IPS-NIHi11 (cell line): ENCODE results near the gene TMEM232.
"Not testable (repeated sequence)": the region's sequence is repeated elsewhere in the genome, so short reads cannot be mapped to it uniquely, and the experiment has no call there.

Source experiments
- DNase-seq: peaks from one replicate; pipeline ENCODE4 v3.0.0; 2012; ENCODE audit warnings: mixed read lengths, low spot score

Gene TMEM232

DNA sequence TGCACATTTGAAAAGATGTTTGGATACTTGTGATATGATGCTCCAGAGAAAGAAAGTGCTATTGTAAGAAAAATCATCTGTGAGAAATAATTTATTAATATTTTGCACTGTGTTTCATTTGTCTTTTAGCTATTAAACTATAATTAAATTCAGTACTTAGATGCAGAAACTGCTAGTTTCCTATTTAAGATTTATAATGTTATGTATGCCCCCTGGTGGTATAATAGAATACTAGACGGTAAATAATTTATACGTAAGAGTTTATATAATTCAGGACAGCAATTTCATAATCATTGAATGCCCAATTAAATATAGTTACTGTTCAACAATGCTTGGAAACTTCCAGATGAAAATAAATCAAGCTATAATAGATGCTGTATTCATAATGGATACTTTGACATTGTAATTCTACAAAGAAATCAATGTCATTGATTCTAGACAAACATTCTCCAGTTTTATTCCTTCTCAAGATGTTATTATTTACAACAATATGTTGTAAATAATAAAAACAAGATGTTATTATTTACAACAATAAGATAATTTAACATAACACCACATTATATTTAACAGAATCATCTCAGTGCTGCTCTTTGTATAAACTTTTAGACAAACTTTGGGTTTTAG lies 101.0 kb downstream of the TMEM232 start:
- DNase-seq = no peak

GRCh38 chr5:110623874-110624273 lies 102.6 kb downstream of the TMEM232 start:
- no peak for DNase-seq

- no peak for DNase-seq
Measured at GRCh38 chr5:110618941-110619340, 107.5 kb downstream of the TMEM232 start.

GRCh38 chr5:110616009-110616408 lies 110.5 kb downstream of the TMEM232 start:
- no peak for DNase-seq

DNA sequence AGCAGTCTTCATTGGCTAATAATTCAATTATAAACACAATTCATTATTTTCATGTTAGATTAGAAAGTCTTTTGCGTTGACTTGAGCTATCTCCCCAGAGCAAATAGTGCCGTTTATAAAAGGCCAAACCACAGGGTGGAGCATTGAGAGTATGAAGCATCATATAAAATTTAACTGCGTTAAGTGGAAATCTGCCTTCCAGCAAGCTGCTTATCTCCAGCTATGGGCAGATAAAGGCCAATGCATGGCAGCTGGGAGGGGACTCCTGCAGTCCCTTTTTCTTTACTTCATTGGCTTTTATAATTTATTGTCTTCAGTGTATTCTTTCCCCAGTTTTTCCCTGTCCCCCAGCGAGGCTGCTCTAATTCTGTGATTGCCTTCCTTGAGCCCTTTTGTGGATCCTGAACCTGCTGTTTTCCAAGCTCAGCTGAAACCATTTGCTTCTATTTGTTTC lies 113.7 kb downstream of the TMEM232 start:
- no peak for DNase-seq

DNA sequence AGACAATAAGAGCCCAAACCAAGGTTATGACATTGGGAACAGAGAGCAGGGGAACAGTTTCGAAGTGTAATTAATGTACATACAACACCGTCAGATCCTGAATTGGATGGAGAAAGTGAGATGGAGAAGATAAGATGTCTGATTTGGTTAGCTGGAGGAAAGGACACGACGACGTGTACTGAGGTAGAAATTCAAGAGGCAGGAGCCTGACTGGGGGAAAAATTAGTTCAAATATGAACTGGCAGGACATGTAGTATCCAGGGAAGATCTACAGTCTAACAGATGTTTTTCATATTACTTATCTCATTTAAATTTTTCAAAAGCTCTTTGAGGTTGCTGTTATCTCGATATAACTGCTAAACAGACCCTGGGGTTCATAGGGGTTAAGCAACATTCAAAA lies 114.7 kb downstream of the TMEM232 start:
- DNase-seq = no peak

DNA sequence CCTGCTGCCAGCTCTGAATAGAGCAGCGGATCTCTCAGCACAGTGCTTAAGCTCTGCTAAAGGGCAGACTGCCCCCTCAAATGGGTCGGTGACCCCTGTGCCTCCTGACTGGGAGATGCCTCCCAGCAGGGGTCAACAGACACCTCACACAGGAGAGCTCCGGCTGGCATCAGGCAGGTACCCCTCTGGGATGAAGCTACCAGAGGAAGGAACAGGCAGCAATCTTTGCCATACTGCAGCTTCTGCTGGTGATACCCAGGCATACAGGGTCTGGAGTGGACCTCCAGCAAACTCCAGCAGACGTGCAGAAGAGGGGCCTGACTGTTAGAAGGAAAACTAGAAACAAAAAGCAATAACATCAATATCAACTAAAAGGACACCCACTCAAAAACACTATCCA lies 131.6 kb downstream of the TMEM232 start:
- DNase-seq = no peak

DNA sequence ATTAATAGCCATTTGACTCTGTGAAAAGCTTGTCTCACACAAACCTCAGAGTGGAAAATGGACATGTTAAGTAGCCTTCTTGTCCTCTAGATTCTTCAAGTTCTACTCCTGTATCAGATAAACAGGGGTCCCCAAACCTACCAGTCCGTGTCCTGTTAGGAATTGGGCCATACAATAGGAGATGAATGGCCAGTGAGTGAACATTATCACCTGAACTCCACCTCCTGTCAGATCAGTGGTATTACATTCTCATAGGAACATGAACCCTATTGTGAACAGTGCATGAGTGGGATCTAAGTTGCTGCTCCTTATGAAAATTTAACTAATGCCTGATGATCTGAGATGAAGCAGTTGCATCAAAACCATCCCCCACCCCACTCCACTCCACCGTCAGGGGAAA lies 136.3 kb downstream of the TMEM232 start:
- peak; percentile 14 for DNase-seq

DNA sequence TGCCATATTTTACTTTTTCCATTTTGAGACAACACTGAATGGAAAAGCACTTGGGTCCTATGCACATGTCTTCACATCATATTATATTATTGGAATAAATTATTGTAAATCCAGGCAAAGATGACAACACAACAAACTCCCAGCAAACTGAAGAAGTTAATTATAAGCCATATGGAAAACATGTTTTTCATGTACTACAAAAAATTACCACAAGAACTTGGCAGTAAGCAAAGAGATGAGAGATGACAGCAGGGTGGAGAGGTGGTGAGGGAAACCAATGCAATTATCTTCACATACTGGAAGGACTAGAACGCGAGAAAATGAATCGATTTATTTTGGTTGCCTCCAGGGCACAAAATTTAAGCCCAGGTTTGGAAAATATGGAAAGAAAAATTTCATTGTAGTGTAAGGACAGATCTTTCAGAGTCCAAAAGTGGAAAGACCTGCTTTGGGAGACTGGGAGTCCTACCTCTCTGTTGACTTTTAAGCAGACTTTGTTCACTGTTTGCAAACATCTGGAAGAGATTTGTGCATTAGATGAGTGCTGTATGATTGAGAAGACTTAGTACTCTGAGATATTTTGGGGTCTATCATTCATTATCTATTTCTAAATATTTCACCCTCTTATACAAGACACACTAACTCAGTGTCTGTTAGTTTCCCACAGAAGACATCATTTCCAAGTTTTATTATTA lies 138.0 kb downstream of the TMEM232 start:
- DNase-seq = no peak

- DNase-seq = no peak
Measured at GRCh38 chr5:110580625-110581024, 145.8 kb downstream of the TMEM232 start.

DNA sequence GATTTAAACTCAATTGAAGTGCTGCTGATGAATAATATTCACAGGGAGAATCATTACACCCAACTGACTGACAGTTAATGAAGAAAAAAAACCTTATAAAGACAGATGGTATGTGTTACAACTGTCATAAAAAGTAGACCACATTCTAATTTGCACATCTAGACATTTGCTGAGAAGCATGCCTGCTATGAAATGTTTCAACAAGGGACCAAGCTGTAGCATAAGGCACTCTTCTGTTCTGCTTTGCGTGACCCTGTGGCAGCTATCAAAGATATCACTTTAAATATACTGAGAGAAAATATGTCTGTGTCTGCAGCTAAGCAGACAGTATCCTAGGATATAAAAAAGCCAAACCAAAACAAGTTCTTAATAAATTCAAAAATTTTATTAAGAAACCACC lies 153.7 kb downstream of the TMEM232 start:
- DNase-seq = no peak

DNA sequence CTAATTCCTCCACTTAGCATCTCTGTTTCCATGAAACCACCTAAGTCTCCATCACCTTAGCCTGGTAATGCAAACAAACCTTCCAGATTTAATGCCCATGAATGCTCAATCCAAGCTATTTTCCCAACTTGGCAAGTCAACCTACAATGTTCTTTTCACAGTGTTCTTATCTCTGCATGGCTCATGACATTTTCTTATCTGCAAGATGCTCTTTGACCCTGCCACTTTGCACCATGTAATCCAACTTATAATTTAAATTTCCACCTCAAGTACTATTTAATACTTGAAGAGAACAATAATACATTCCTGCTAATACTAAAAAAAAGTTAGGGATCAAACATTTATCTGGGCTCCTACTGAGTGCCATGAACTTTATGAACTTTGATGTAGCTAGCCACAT lies 164.3 kb downstream of the TMEM232 start:
- DNase-seq = no peak

- no peak for DNase-seq
Measured at GRCh38 chr5:110561510-110561909, 165.0 kb downstream of the TMEM232 start.

DNA sequence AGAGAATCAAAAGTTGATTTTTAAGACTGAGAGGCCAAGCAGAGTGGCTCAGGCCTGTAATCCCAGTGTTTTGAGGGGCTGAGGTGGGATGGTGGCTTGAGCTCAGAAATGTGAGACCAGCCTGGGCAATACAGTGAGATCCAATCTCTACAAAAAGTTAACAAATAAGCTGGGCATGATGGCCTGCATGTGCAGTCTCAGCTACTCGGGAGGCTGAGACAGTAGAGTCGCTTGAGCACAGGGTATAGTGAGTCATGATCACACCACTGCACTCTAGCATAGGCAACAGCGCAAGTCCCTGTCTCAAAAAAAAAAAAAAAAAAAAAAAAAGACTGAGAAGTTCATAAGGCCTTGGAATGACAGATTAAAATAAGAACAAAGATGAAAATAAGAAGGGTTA lies 177.2 kb downstream of the TMEM232 start:
- DNase-seq = no peak

GRCh38 chr5:110548171-110548570 lies 178.3 kb downstream of the TMEM232 start:
- no peak for DNase-seq

- DNase-seq = no peak
Measured at GRCh38 chr5:110547495-110547894, 179.0 kb downstream of the TMEM232 start.

DNA sequence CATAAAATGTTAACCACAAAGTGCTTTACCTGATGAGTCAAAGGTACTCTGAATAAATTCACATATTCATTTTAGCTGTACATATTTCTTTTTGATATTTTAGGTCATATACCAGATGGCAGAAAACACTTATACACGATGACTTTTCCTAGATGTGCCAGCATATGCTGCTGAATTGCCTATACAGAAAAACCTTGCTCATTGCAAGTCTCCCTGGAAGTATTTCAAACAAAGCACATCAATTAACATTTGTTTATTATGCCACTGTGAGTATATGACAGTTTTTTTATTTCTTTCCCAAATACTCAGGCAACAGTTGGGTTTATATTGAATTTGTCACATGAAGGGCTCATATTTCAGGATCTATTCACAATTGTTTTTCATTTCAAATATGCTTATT lies 180.8 kb downstream of the TMEM232 start:
- no peak for DNase-seq

DNA sequence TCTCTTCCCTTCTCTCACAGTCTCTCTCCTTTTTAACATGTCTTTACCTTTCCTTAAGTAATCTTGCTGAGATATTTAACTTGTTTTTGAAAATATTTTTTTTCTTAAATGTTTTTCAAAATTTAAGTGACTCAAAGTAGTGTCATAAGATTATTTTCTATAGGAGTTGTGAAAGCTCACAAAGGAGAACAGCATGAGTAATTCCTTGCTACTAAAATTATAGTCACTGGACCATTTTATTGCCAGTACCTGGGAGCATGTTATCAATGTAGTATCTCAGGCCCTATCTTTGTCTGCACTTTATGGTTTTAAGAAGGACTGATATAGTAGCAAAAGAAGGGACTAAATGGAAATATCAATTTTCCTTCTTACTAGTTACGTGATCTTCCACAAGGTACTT lies 181.9 kb downstream of the TMEM232 start:
- no peak for DNase-seq

GRCh38 chr5:110542949-110543348 lies 183.5 kb downstream of the TMEM232 start:
- DNase-seq = no peak

DNA sequence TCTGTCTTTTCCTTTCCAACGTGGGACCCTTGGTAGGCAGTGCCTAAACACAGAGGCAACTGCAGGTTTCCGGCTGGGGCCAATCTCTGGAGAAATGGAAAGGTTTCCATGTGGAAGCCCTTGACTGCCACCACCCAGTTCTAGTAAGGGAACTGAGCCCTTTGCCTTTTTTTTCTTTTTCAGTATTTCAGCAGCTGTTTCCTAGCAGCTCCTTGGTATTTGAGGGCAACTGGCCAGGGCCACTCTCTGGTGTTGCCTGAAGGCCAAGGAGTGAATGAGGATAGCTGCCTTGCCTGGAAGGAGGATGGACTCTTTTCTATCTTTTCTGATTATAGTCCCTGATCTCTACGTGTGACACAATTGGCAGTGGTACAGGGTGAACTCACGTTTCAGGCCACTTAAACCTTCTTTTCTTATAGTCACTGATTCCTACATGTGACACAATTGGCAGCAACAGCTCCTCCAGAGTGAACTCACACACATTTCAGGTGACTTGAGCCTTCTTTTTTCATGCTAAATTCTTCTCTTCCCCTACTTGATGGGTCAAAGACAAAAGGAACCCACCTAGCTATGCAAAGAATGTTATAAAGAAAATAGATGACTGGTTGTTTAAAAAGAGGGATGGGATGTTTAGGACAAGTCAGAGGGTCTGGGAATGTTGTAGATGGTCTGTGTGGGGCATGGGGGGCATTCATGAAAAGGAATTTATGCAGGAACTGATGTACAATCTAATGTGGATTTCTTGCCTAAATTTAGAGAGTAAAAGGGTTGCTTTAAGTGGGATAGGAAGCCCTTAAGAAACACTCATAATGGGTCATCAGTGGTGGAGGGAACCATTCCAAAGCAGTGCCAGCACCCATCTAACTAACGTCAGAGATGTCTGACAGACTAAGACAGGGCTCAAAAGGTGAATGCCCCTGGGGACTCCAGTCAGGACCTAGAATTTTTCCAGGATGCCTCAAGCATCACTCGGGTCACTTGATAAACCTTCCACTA lies 190.1 kb downstream of the TMEM232 start:
- DNase-seq = peak; percentile 32

GRCh38 chr5:110535146-110535545 lies 191.3 kb downstream of the TMEM232 start:
- DNase-seq = not testable (repeated sequence)

- DNase-seq = no peak
Measured at GRCh38 chr5:110525762-110526161, 200.7 kb downstream of the TMEM232 start.

DNA sequence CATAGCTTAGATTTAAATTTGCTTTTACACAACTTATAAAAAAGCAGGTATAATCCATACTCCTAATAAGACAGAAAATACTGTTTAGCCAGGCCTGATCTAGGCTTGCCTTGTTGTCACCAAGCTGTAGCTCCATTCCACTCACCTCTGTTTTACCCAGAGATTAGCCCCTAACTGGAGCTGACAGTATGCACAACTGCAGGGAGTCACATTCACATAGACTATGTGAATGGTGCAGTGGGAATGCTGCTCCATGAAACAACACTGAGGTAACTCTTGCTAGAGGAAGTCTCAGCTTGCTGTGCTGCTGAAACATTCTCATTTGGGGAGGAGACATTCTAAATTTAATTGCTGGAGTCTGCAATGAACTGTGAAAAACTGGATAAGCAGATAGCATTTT lies 209.1 kb downstream of the TMEM232 start:
- DNase-seq = peak; percentile 32
